Panc1 (cell line): Measurements from ENCODE around the gene SRP68. TPM values are rescaled to one million over a fixed set of nuclear protein-coding genes. Genes with fewer than 3 reads are reported as not detected.

Experiments used
- ATAC-seq: fragments of 200-7000 bp; cut with Tn5 transposase; 2 replicates; pipeline ENCODE4 v1.9.1; 2020; ENCODE audit warnings: mild to moderate bottlenecking, moderate library complexity
- BruUV-seq: library from RNA; stranded (reverse); fragments of 400-500 nt; replicated peaks from 2 replicates; lab custom pipeline; 2021; lab: Mats Ljungman, UMichigan
- CTCF ChIA-PET: fragments of 300-600 bp; sonication (Branson Sonifier 250); formaldehyde crosslinking; loops from one replicate; lab custom pipeline; 2022; ENCODE audit warnings: antibody characterized with exemption; lab: Charles Lee
- POLR2A ChIA-PET: fragments of 300-600 bp; sonication (Branson Sonifier 250); formaldehyde crosslinking; loops from one replicate; lab custom pipeline; 2022; ENCODE audit warnings: antibody characterized with exemption; lab: Charles Lee
- DNase-seq: peaks from one replicate; pipeline ENCODE4 v3.0.0-alpha.2; 2010; ENCODE audit warnings: low read depth, low spot score
- H3K27ac ChIP-seq: 2 replicates; pipeline ENCODE4 v1.5.1; 2011; ENCODE audit warnings: mild to moderate bottlenecking, low read length, inconsistent platforms
- H3K27me3 ChIP-seq: fragments of 200-500 bp; sonication (Bioruptor generic); 2 replicates; pipeline ENCODE4 v1.6.0; 2014; ENCODE audit warnings: low read length, inconsistent platforms; ENCODE audit not compliant: control insufficient read depth, insufficient read depth
- H3K36me3 ChIP-seq: fragments of 200-500 bp; sonication (Bioruptor generic); 2 replicates; pipeline ENCODE4 v1.5.1; 2014; ENCODE audit warnings: inconsistent platforms, mild to moderate bottlenecking, low read length, moderate library complexity; ENCODE audit not compliant: control insufficient read depth, insufficient read depth
- H3K4me1 ChIP-seq: 2 replicates; pipeline ENCODE4 v1.5.1; 2011; ENCODE audit warnings: inconsistent platforms, mild to moderate bottlenecking, low read length, moderate library complexity; ENCODE audit not compliant: control insufficient read depth, insufficient read depth
- H3K4me3 ChIP-seq, 2 experiments: 2 replicates each; pipeline ENCODE4 v1.5.1; 2011 to 2012; ENCODE audit warnings: low read depth in 2 of 2, low read length in 2 of 2, mild to moderate bottlenecking in 2 of 2, inconsistent platforms in 1 of 2, moderate library complexity in 1 of 2
- H3K9me3 ChIP-seq: fragments of 200-500 bp; sonication (Bioruptor generic); 2 replicates; pipeline ENCODE4 v1.5.1; 2014; ENCODE audit warnings: low read depth, mild to moderate bottlenecking, inconsistent platforms, low read length, moderate library complexity; ENCODE audit not compliant: control insufficient read depth, insufficient read depth
- CTCF ChIP-seq: fragments of 450-650 bp; IDR thresholded peaks from 2 replicates; pipeline ENCODE4 v1.5.1; 2017; ENCODE audit warnings: mild to moderate bottlenecking
- POLR2AphosphoS5 ChIP-seq: IDR thresholded peaks from 2 replicates; pipeline ENCODE4 v1.6.1; 2012; ENCODE audit warnings: mild to moderate bottlenecking, low read depth, low read length, moderate library complexity
- REST ChIP-seq, 2 experiments: IDR thresholded peaks; 2 replicates each; pipeline ENCODE4 v1.6.1; 2011 to 2012; ENCODE audit warnings: low read depth in 2 of 2, control low read depth in 1 of 2, low read length in 1 of 2, mild to moderate bottlenecking in 1 of 2, moderate library complexity in 1 of 2; ENCODE audit not compliant: insufficient read depth in 1 of 2
- SIN3A ChIP-seq: IDR thresholded peaks from 2 replicates; pipeline ENCODE4 v1.6.1; 2012; ENCODE audit warnings: low read depth, mild to moderate bottlenecking, low read length, moderate library complexity, borderline replicate concordance; ENCODE audit not compliant: insufficient read depth
- TCF7L2 ChIP-seq: IDR thresholded peaks from 2 replicates; pipeline ENCODE4 v1.6.1; 2011; ENCODE audit warnings: mild to moderate bottlenecking, low read depth, low read length, inconsistent platforms
- in situ Hi-C: cut with HindIII; loops from 2 replicates; pipeline ENCODE4 v1.10.0; 2016; ENCODE audit warnings: low sequenced_read_pairs, low pct_unique_long_range_greater_than_20kb
- intact Hi-C: fragments of 100-400 bp; cut with micrococcal nuclease; formaldehyde crosslinking; loops from one replicate; pipeline ENCODE4 v1.10.0; 2022; ENCODE audit not compliant: unreplicated experiment
- total RNA-seq: library from RNA; stranded (reverse); gene quantifications from one replicate; pipeline ENCODE4 v1.2.1, GENCODE V29; 2021; ENCODE audit not compliant: unreplicated experiment

SRP68 gene
- total RNA-seq, 1 experiment from 2014 or later = 100 TPM

- Histone ChIP-seq H3K27ac (no peak overlapping the region), H3K27me3 (no peaks in the 10 kb centered on the region), H3K4me3 (no peak overlapping the region), H3K4me1 (no peaks in the 10 kb centered on the region), H3K36me3 (peaks cover 16% of the 10 kb centered on the region; the same call in 1 of the 2 replicates), H3K9me3 (no peaks in the 10 kb centered on the region)
- ChIA-PET CTCF (no interaction called here), POLR2A (no interaction called here)
- TF ChIP-seq SIN3A (no peak), CTCF (no peak), POLR2AphosphoS5 (no peak), REST (IDR thresholded peaks at IDR 0.05; ENCODE audit: insufficient read depth in 1 of 2, low read depth in 2 of 2, low read length in 1 of 2) (no peak), TCF7L2 (no peak)
- DNase-seq (no peak), ATAC-seq (no peak)
- no TSS peak for BruUV-seq
- intact Hi-C loops = no loop called here
- in situ Hi-C loops = loop anchor here (25.0 kb wide), 1 partner anchor 113 kb away; the partner anchor contains the start of gene FBF1
Measured at GRCh38 chr17:76049836-76050537, 22.3 kb downstream of the SRP68 start.

GRCh38 chr17:76049239-76049638 is 23.1 kb downstream of the SRP68 start:
- H3K27me3 ChIP-seq = no peaks in the 10 kb centered on the region
- CTCF ChIA-PET = no interaction called here
- no peak for ATAC-seq
- no TSS peak for BruUV-seq
- no peaks in the 10 kb centered on the region for H3K4me1 ChIP-seq
- no peak overlapping the region for H3K27ac ChIP-seq
- in situ Hi-C loops = no loop called here
- H3K9me3 ChIP-seq = no peaks in the 10 kb centered on the region
- no peak overlapping the region for H3K4me3 ChIP-seq
- no peak for TF ChIP-seq CTCF
- TF ChIP-seq TCF7L2 = no peak
- TF ChIP-seq REST (IDR thresholded peaks at IDR 0.05; ENCODE audit: insufficient read depth in 1 of 2, low read depth in 2 of 2, low read length in 1 of 2) = no peak
- POLR2A ChIA-PET = no interaction called here
- peaks cover 17% of the 10 kb centered on the region; the same call in 1 of the 2 replicates for H3K36me3 ChIP-seq
- DNase-seq = no peak
- intact Hi-C loops = no loop called here
